ENCODE results near the gene KDM1B. TPM values are rescaled to one million over a fixed set of nuclear protein-coding genes. Genes with fewer than 3 reads are reported as not detected.
A peak's percentile ranks its signal among the peaks of the same experiment; 100 is the strongest.

Gene KDM1B, protein sequence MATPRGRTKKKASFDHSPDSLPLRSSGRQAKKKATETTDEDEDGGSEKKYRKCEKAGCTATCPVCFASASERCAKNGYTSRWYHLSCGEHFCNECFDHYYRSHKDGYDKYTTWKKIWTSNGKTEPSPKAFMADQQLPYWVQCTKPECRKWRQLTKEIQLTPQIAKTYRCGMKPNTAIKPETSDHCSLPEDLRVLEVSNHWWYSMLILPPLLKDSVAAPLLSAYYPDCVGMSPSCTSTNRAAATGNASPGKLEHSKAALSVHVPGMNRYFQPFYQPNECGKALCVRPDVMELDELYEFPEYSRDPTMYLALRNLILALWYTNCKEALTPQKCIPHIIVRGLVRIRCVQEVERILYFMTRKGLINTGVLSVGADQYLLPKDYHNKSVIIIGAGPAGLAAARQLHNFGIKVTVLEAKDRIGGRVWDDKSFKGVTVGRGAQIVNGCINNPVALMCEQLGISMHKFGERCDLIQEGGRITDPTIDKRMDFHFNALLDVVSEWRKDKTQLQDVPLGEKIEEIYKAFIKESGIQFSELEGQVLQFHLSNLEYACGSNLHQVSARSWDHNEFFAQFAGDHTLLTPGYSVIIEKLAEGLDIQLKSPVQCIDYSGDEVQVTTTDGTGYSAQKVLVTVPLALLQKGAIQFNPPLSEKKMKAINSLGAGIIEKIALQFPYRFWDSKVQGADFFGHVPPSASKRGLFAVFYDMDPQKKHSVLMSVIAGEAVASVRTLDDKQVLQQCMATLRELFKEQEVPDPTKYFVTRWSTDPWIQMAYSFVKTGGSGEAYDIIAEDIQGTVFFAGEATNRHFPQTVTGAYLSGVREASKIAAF
- total RNA-seq, result 46.8 TPM

DNA sequence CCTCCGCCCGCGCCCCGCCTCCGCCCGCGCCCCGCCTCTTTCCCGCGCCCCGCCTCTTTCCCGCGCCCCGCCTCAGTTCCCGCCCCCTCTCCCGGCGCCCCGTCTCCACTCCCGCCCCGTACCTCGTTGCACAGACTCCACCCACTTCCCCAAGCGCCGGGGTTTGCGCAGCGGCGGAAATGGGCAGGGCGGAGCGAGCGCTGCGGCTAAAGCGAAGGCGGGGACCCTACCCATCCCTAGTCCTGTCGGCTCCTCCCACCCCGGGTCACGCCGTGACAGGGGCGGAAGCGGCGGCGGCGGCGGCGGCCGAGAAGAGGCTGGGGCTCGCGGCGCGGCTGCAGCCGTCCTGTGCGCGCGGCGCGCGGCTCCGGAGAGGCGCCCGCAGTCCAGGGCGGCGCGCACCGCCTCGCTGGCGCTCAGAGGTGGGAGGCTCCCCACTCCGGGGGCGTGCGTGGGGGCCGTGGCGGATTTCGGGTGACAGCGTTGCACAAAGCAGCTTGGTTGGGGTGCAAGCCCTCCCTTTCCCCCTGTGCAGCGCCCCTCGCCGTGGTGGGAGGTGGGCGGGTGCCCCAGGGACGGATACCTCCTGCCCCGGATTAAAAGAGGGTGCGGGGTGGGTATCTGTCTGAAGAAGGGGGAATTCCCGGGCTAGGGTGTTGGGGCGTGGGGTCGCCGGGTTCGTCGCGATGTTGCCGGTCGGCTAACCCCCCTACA lies at the start of gene KDM1B:
Gene KDM1B (plus strand): TSS at position 273 of the 714 bp plus-strand sequence. CDS start 4,474 bp downstream, outside the sequence.
- peak; percentile 99 for DNase-seq

GRCh38 chr6:18107061-18107460 lies 48.2 kb upstream of the KDM1B start:
- no peak for DNase-seq

GRCh38 chr6:18110162-18110561 lies 45.1 kb upstream of the KDM1B start:
- peak; percentile 24 for DNase-seq

GRCh38 chr6:18115356-18115755 lies 39.9 kb upstream of the KDM1B start:
- DNase-seq, result no peak

- no peak for DNase-seq
Measured at GRCh38 chr6:18117136-18117535, 38.1 kb upstream of the KDM1B start.

- no peak for DNase-seq
Measured at GRCh38 chr6:18118330-18118729, 36.9 kb upstream of the KDM1B start.

GRCh38 chr6:18119236-18119635 lies 36.0 kb upstream of the KDM1B start:
- DNase-seq, result no peak

- DNase-seq, result no peak
Measured at GRCh38 chr6:18121580-18122127, 33.6 kb upstream of the KDM1B start.

DNA sequence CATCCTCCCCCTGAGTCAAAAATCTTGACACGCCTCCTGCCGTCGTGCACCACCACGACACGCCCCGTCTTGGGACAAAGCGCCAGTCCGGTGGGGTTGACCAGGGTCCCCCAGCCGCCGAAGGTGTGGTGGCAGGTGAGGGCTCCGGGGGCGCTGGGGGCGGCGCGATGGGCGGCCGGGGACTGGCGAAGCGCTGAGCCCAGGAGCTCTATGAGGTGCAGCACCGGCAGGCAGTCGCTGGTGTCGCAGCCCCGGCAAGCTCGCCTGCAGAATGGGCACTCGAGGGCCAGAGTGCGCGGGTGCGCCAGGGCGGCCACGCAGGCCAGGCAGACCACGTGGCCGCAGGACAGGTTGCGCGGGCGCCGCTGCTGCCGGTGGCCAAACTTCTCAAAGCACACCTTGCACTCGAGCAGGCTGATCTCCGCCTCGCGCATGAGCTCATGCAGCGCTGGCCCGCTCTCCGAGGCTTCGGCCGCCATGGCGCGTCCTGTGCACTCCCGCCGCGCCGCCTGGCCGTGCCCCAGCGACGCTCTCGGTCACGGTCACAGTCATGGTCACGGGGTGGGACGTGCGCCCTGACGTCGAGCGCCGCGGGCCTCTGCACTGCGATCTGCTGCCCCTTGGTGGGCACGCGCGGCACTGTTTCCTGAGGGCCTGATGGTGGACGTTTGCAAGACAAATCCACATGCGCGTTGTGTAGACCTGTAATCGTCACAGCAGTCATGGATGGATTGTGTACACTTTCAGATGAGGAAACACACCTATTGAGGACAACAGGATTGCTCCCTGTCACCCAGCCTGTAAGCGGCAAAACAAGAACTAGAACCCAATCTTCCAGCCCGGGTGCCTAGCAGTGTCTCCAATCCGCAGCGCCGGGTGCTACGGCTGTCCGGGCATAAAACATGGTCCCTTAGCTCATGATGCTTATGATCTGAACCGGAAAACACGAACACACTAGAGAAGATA lies 32.8 kb upstream of the KDM1B start, which contains the start of gene NHLRC1:
Gene NHLRC1 (minus strand): TSS at position 550 of the 966 bp plus-strand sequence. CDS start 71 bp downstream, at position 479.
- peak; percentile 93 for DNase-seq

- no peak for DNase-seq
Measured at GRCh38 chr6:18126121-18126520, 29.1 kb upstream of the KDM1B start.

GRCh38 chr6:18132346-18132745 lies 22.9 kb upstream of the KDM1B start:
- no peak for DNase-seq

DNA sequence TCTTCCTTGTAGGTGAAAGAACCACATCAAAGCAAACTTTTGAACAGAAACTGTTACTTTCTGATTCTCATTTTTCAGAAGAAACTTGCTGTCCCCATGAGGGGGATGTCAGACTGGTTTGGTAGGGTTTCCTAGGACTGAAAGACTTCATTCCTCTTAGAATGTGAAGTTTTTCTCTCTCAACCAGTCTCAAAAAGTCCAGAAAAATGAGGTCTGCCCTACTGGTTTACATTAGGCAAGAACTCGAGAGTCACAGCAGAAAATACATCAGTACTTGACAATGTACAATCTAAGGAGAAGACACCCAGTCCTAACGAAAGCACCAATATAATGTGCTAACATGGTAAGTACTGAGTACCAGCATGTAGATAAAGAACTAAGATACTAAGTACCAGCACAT lies 20.1 kb upstream of the KDM1B start:
- no peak for DNase-seq

GRCh38 chr6:18136260-18136659 lies 19.0 kb upstream of the KDM1B start:
- DNase-seq, result no peak

GRCh38 chr6:18138906-18139305 lies 16.3 kb upstream of the KDM1B start:
- DNase-seq, result no peak

DNA sequence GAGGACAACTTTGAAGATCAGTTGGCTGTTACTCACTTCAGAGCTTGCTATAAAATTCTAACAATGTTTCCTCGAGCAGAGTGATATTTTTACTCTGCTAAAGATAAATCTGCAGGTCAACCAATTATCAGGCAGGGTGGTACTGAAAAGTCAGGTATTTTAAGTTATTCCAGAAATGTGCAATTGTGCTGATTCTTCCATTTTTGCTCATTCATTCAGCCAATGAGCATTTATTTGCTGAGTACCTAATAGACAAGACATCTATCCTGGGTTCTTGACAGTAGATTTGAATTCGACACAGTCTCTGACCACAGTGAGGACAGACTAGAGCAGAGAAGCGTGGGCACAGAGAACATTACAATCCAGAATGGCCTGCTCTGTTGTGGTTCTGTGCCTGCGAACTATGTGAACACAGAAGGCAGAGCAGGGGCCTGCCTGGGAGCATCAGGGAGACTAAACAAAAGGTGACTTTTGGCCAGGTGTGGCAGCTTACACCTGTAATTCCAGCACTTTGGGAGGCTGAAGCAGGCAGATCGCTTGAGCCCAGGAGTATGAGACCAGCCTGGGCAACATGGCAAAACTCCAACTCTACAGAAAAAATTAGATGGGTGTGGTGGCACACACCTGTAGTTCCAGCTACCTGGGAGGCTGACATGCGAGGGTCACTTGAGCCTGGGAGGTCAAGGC lies 15.1 kb upstream of the KDM1B start:
- no peak for DNase-seq

DNA sequence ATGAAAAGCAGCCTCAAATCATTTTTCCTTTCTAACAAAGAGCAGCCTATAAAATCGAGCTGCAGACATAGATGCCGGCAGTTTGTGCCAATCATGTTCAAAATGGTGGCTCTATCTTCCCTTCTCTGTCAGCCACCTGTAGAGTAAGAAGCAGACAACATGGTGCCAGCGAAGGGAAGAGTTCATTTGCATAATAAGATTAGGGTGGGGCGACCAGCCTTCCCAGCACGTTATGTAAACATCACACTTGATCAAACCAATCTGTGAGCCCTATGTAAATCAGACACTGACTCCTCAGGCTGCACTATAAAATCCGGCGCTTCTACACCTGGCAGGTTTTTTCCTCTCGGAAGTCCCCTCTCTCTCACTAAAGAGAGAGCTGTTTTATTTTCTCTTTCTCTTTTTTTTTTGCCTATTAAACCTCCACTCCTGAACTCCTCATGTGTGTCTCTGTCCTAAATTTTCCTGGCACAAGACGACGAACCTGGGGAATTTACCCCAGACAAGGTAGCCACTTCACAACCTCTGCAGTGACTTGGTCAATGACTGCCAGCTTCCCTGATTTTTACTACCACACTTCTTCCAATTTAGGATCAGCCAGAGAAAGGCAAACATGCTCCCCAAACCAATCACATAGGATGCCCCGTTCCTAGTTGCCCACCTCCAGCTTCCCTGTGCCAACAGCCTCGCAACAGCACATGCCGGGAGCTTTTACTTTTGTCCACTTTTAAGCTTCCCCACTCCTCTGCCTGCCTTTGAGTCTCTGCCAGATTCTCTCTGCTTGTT lies 13.2 kb upstream of the KDM1B start:
- no peak for DNase-seq

DNA sequence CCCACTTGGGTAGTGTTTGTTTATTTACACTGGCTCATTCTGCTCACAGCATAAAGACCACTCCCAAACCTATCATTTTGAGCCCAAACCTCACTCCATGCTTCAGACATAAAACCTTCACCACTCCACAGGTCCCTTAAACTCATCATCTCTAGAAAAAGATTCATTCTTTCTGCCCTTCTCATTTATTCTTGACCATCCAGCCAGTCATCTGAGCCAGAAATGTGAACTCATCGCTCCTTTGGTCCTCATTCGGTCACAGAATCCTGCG lies 12.7 kb upstream of the KDM1B start:
- no peak for DNase-seq

DNA sequence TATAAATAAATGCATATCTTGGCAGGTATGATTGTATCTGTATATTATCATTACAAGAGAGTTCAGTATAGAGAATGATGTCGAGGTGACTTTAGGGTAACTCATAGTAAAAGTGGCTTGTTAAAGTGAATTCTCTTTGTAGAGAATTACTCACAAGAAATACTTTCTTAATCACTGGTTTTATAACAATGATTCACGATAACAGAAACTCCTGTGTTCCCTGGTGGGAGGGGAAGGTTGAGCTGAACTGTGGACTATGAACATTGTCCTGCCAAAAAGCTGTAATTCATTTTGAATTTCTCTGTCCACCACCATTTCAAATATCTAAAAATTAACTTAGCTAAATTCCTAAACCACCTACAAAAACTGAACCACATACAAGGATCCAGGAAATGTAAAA lies 8.1 kb upstream of the KDM1B start:
- no peak for DNase-seq

GRCh38 chr6:18147616-18148015 lies 7.6 kb upstream of the KDM1B start:
- DNase-seq, result no peak

Measured in tongue (tissue), 2 donors.